GM12878 (cell line): ENCODE data around the gene RRAGD.

Experiments used
- POLR2A ChIP-seq: IDR thresholded peaks from 2 replicates; pipeline ENCODE4 v1.6.1; 2011; ENCODE audit warnings: low read depth, mild to moderate bottlenecking, low read length
- POLR2AphosphoS5 ChIP-seq: IDR thresholded peaks from 2 replicates; pipeline ENCODE4 v1.6.1; 2011; ENCODE audit warnings: mild to moderate bottlenecking, low read length, inconsistent platforms
- RAD51 ChIP-seq: fragments of 450-650 bp; IDR thresholded peaks from 2 replicates; pipeline ENCODE4 v1.6.1; 2016; ENCODE audit warnings: moderate library complexity, mild to moderate bottlenecking, inconsistent platforms
- TCF12 ChIP-seq: IDR thresholded peaks from 2 replicates; pipeline ENCODE4 v1.6.1; 2011; ENCODE audit warnings: low read depth, mild to moderate bottlenecking, low read length
- ZZZ3 ChIP-seq: IDR thresholded peaks from 2 replicates; pipeline ENCODE4 v1.6.1; 2011; ENCODE audit warnings: low read depth; ENCODE audit not compliant: control insufficient read depth, insufficient read length
- TF ChIP-seq, protein P1 (sequence below): fragments of 450-650 bp; IDR thresholded peaks from 2 replicates; pipeline ENCODE4 v1.6.1; 2018; ENCODE audit warnings: borderline replicate concordance, mild to moderate bottlenecking; ENCODE audit not compliant: partially characterized antibody
- TF ChIP-seq, protein P2 (sequence below), 3 experiments: IDR thresholded peaks in 2 of 3; conservative IDR thresholded peaks in 1 of 3; 2 replicates each; pipeline ENCODE4 v1.5.1; 2011; ENCODE audit warnings: low read depth in 3 of 3, low read length in 3 of 3, mild to moderate bottlenecking in 3 of 3, control low read depth in 2 of 3, moderate library complexity in 2 of 3, inconsistent platforms in 1 of 3, mixed read lengths in 1 of 3; ENCODE audit not compliant: control insufficient read depth in 2 of 3, insufficient read depth in 1 of 3; ENCODE audit errors: extremely low read depth in 1 of 3

DNA sequence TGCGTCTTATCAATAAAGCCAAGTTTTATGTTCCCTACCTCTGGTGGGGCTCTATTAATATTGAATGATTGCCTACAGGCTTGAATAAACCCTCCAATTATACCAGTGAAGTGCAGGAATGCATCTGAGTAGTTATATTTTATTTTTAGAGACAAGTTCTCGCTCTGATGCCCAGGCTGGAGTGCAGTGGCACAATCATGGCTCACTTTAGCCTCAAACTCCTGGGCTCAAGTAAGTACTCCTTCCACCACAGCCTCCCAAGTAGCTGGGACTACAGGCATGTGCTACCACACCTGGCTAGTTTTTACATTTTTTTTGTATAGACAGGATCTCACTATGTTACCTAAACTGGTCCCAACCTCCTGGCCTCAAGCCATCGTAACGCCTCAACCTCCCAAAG, 33.4 kb downstream of the RRAGD start:
- TF ChIP-seq, protein P1, sequence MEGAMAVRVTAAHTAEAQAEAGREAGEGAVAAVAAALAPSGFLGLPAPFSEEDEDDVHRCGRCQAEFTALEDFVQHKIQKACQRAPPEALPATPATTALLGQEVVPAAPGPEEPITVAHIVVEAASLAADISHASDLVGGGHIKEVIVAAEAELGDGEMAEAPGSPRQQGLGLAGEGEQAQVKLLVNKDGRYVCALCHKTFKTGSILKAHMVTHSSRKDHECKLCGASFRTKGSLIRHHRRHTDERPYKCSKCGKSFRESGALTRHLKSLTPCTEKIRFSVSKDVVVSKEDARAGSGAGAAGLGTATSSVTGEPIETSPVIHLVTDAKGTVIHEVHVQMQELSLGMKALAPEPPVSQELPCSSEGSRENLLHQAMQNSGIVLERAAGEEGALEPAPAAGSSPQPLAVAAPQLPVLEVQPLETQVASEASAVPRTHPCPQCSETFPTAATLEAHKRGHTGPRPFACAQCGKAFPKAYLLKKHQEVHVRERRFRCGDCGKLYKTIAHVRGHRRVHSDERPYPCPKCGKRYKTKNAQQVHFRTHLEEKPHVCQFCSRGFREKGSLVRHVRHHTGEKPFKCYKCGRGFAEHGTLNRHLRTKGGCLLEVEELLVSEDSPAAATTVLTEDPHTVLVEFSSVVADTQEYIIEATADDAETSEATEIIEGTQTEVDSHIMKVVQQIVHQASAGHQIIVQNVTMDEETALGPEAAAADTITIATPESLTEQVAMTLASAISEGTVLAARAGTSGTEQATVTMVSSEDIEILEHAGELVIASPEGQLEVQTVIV, result no peak
- TF ChIP-seq TCF12 (no peak), RAD51 (no peak), ZZZ3 (no peak), POLR2AphosphoS5 (no peak), POLR2A (no peak)
- TF ChIP-seq, protein P2, sequence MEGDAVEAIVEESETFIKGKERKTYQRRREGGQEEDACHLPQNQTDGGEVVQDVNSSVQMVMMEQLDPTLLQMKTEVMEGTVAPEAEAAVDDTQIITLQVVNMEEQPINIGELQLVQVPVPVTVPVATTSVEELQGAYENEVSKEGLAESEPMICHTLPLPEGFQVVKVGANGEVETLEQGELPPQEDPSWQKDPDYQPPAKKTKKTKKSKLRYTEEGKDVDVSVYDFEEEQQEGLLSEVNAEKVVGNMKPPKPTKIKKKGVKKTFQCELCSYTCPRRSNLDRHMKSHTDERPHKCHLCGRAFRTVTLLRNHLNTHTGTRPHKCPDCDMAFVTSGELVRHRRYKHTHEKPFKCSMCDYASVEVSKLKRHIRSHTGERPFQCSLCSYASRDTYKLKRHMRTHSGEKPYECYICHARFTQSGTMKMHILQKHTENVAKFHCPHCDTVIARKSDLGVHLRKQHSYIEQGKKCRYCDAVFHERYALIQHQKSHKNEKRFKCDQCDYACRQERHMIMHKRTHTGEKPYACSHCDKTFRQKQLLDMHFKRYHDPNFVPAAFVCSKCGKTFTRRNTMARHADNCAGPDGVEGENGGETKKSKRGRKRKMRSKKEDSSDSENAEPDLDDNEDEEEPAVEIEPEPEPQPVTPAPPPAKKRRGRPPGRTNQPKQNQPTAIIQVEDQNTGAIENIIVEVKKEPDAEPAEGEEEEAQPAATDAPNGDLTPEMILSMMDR (IDR thresholded peaks at IDR 0.05 in 2 of 3, conservative IDR thresholded peaks at IDR 0.05 in 1 of 3; ENCODE audit: control insufficient read depth in 2 of 3, extremely low read depth in 1 of 3, insufficient read depth in 1 of 3, low read depth in 3 of 3, low read length in 3 of 3), result no peak
